HAP-1 (cell line): Measurements from ENCODE around the gene RASGEF1B.

Source experiments
- DNase-seq, 2 experiments: peaks; one replicate each; pipeline ENCODE4 v3.0.0-alpha.2; 2016 to 2020; ENCODE audit warnings: low spot score in 2 of 2
- H3K27me3 ChIP-seq: fragments of 250-450 bp; sonication (Bioruptor Pico); 2 replicates; pipeline ENCODE4 v1.5.1; 2020; ENCODE audit warnings: low read depth, mild to moderate bottlenecking, moderate library complexity
- H3K36me3 ChIP-seq: fragments of 250-450 bp; sonication (Bioruptor Pico); replicated peaks from 2 replicates; pipeline ENCODE4 v1.5.1; 2020; ENCODE audit warnings: mild to moderate bottlenecking
- H3K4me1 ChIP-seq: fragments of 250-450 bp; sonication (Bioruptor Pico); 2 replicates; pipeline ENCODE4 v1.5.1; 2020; ENCODE audit warnings: mild to moderate bottlenecking
- H3K4me3 ChIP-seq: fragments of 250-450 bp; sonication (Bioruptor Pico); 2 replicates; pipeline ENCODE4 v1.5.1; 2020; ENCODE audit warnings: mild to moderate bottlenecking, moderate library complexity
- H3K9me3 ChIP-seq: fragments of 250-450 bp; sonication (Bioruptor Pico); 2 replicates; pipeline ENCODE4 v1.5.1; 2020; ENCODE audit warnings: mild to moderate bottlenecking, moderate library complexity
- in situ Hi-C: fragments of 300-500 bp; cut with MboI; formaldehyde crosslinking; loops from 3 replicates; pipeline ENCODE4 v1.14.3; 2020; ENCODE audit warnings: low sequenced_read_pairs, inconsistent platforms, mixed read lengths

The RASGEF1B gene

GRCh38 chr4:81447566-81448229 is 24.0 kb downstream of the RASGEF1B start:
- Histone ChIP-seq H3K36me3 (no peaks in the 10 kb centered on the region), H3K9me3 (no peaks in the 10 kb centered on the region; the same call in 1 of the 2 replicates), H3K4me3 (no peak overlapping the region), H3K4me1 (no peaks in the 10 kb centered on the region), H3K27me3 (no peaks in the 10 kb centered on the region)
- no peak for DNase-seq
- in situ Hi-C loops = no loop called here

DNA sequence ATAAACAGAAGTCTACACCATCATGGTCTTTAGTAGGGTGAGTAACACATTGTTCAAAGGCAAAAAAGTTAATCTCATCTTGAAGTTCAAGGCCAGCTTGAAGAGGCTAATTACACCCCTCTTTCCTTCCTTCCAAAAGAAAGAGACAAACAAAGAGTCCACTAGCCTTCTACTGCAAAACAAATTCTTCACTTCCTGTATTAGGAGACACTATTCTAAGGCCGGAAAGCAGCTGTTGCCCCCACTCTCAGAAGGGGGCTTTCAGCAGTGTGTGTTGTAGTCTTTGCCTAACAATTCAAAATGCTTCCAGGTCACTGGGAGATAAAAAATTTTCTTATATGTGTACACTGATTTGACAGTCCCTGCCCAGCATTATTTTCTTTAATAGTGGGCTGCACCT is 25.1 kb downstream of the RASGEF1B start:
- Histone ChIP-seq H3K9me3 (no peaks in the 10 kb centered on the region; the same call in 1 of the 2 replicates), H3K4me1 (no peaks in the 10 kb centered on the region), H3K4me3 (no peak overlapping the region), H3K36me3 (no peaks in the 10 kb centered on the region), H3K27me3 (no peaks in the 10 kb centered on the region)
- in situ Hi-C loops = no loop called here
- no peak for DNase-seq

GRCh38 chr4:81445196-81445595 is 26.5 kb downstream of the RASGEF1B start:
- DNase-seq = no peak
- Histone ChIP-seq H3K4me1 (no peaks in the 10 kb centered on the region), H3K4me3 (no peak overlapping the region), H3K27me3 (no peaks in the 10 kb centered on the region), H3K9me3 (no peaks in the 10 kb centered on the region; the same call in 1 of the 2 replicates), H3K36me3 (no peaks in the 10 kb centered on the region)
- in situ Hi-C loops = no loop called here

- Histone ChIP-seq H3K4me3 (no peak overlapping the region), H3K9me3 (no peaks in the 10 kb centered on the region; the same call in 1 of the 2 replicates), H3K36me3 (no peaks in the 10 kb centered on the region), H3K27me3 (no peaks in the 10 kb centered on the region), H3K4me1 (no peaks in the 10 kb centered on the region)
- DNase-seq = no peak
- in situ Hi-C loops = no loop called here
Observed at GRCh38 chr4:81442484-81443085, 29.1 kb downstream of the RASGEF1B start.

DNA sequence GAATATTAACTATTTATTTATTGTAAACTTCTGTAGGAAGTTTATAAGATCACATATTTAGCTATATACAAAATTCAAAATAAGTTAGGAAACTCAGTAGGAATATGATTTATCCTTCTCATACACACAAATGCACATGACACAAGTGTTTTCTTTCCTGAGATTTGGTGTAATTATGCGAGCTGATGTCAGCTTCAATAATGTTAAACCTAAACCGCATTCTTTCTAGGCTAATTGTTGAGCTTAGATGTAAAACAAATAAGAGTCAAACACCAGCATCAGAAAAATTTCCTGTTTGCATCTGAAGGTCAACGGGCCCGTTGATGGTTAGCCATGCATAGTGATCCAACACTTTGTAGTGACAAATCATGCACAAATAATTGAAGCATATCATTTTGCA is 30.8 kb downstream of the RASGEF1B start:
- Histone ChIP-seq H3K9me3 (no peaks in the 10 kb centered on the region; the same call in 1 of the 2 replicates), H3K27me3 (no peaks in the 10 kb centered on the region), H3K36me3 (no peaks in the 10 kb centered on the region), H3K4me3 (no peak overlapping the region), H3K4me1 (no peaks in the 10 kb centered on the region)
- in situ Hi-C loops = no loop called here
- DNase-seq = no peak

DNA sequence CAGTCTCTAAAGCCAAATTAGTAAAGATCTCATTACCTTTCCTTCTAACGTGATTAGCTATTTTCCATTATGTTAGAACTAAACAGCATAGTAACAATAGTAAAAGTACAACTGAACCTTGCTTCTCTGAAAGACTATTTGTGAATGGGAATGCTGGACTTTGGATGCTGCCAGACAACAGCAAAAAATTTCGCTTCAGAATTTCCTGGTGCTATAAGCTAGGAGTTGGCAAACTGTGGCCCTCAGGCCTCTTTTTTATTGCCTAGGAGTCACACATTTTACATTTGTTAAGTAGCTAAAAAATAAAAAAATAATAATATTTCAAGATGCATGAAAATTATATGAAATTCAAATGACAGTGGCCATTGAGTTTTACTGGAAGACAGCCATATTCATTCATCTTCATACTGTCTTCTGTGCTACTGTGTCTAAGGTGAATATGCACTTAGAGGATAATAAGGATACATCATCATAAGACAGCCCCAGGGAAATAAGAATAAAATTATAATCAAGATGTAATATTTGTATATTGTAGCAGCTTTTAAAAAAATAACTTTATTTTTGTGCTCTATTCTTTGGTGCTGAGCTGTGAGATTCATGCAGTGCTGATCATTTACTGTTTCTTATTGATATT is 34.6 kb downstream of the RASGEF1B start:
- Histone ChIP-seq H3K4me1 (no peaks in the 10 kb centered on the region), H3K36me3 (no peaks in the 10 kb centered on the region), H3K9me3 (no peaks in the 10 kb centered on the region), H3K27me3 (no peaks in the 10 kb centered on the region), H3K4me3 (no peak overlapping the region)
- DNase-seq = no peak
- in situ Hi-C loops = no loop called here

DNA sequence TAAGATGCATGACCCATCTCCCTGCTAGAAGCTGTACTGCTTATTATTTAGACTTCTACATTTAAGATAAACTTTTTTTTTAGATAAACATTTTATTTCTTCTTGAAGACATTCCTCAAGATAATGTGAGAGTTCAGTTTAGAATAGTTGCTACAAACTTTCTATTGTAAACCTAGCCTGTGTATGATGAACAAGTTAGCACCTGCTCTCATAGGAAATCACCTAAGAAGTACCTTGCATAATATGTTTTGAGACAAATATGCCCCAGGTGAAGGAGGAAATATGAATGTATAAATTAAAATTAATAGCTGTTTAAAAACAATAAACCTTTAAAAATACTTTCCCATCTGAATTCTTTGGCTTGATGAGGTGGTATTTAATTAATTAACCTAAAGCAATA is 35.6 kb downstream of the RASGEF1B start:
- Histone ChIP-seq H3K27me3 (no peaks in the 10 kb centered on the region), H3K9me3 (no peaks in the 10 kb centered on the region), H3K36me3 (no peaks in the 10 kb centered on the region), H3K4me3 (no peak overlapping the region), H3K4me1 (no peaks in the 10 kb centered on the region)
- DNase-seq = no peak
- in situ Hi-C loops = no loop called here

DNA sequence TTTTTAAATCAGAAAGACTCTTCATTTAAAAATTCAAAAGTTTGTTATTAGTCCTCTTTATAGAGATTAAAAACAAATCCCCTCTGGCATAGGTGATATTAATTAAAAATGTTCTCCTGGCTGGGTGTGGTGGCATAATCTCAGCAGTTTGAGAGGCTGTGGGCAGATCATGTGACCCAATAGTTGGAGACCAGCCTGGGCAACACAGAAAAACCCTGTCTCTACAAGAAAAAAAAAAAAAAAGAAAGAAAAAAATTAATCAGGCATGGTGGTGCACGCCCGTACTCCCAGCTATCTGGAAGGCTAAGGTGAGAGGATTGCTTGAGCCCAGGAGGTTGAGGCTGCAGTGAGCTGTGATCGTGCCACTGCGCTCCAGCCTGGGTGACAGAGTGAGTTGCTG is 38.9 kb downstream of the RASGEF1B start:
- H3K36me3 ChIP-seq = no peaks in the 10 kb centered on the region
- no peak overlapping the region for H3K4me3 ChIP-seq
- H3K4me1 ChIP-seq = no peaks in the 10 kb centered on the region
- H3K9me3 ChIP-seq = no peaks in the 10 kb centered on the region
- in situ Hi-C loops = no loop called here
- no peak for DNase-seq
- H3K27me3 ChIP-seq = no peaks in the 10 kb centered on the region

- in situ Hi-C loops = no loop called here
Observed at GRCh38 chr4:81431971-81432370, 39.7 kb downstream of the RASGEF1B start.

DNA sequence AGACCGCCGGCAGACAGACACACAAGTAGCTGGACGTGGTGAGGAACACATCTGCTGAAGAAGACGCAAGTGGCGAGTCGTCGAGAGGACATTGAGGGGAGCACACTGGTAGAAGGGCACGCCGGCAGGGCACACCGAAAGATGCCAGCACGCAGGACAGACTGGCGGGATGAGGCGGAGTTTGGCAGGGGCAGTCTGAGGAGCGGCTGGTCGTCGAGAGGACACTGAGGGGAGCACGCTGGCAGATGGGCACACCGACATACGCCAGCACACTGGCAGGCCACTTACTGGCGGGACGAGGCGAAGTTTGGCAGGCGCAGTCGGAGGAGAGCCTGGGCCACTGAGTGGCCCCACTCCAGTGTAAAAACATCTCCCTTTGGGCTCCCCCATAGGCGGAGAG is 42.1 kb downstream of the RASGEF1B start:
- Histone ChIP-seq H3K4me3 (no peak overlapping the region), H3K27me3 (no peaks in the 10 kb centered on the region), H3K4me1 (no peaks in the 10 kb centered on the region), H3K9me3 (no peaks in the 10 kb centered on the region), H3K36me3 (no peaks in the 10 kb centered on the region)
- in situ Hi-C loops = no loop called here
- DNase-seq = no peak

More at GRCh38 chr4:81431971-81432370, 39.7 kb downstream of the RASGEF1B start:
- no peak for DNase-seq
- no peaks in the 10 kb centered on the region for H3K9me3 ChIP-seq
- no peaks in the 10 kb centered on the region for H3K4me1 ChIP-seq
- H3K27me3 ChIP-seq = no peaks in the 10 kb centered on the region
- H3K36me3 ChIP-seq = no peaks in the 10 kb centered on the region
- H3K4me3 ChIP-seq = no peak overlapping the region

DNA sequence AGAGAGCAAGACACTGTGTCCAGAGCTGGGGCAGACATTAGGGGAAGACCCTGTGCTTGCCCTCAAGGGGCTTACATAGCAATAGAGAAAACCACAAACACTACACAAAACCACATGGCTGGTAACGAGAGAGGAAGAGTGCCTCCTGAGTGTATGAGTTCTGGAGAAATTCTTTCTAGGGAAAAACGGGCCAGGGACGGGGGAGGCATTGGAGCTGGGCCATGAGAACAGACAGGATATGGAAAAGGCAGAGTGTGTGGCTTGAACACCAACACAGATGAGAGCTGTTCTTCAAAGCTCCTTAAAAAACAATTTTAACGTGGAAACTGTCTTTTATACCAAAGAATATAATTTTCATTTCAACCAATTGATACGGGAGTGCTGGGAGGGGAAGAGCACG is 42.7 kb downstream of the RASGEF1B start:
- Histone ChIP-seq H3K4me3 (no peak overlapping the region), H3K27me3 (no peaks in the 10 kb centered on the region), H3K4me1 (no peaks in the 10 kb centered on the region), H3K9me3 (no peaks in the 10 kb centered on the region), H3K36me3 (no peaks in the 10 kb centered on the region)
- DNase-seq = no peak
- in situ Hi-C loops = no loop called here

DNA sequence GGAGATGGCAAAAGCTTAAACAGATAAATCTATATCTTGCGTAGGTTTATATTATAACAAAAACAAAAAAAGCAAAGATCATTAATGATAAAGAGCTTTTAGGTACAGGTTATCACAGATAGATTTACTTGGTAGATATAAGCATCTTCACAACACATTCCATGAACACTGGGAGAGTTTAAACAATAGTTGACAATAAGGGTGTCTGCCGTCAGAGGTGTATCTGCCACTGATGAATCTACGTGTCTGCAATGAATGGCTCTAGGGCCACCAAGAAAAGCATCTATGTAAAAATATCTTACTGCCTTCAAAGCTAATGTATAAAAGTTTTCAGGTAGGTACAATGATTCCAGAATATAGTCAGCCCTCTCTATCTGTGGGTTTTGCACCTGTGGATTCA is 43.7 kb downstream of the RASGEF1B start:
- no peak for DNase-seq
- Histone ChIP-seq H3K4me3 (no peak overlapping the region), H3K36me3 (no peaks in the 10 kb centered on the region), H3K9me3 (no peaks in the 10 kb centered on the region), H3K27me3 (no peaks in the 10 kb centered on the region), H3K4me1 (no peaks in the 10 kb centered on the region)
- in situ Hi-C loops = no loop called here

- no peaks in the 10 kb centered on the region for H3K9me3 ChIP-seq
- no peak for DNase-seq
- in situ Hi-C loops = no loop called here
Observed at GRCh38 chr4:81427344-81427821, 44.3 kb downstream of the RASGEF1B start.

DNA sequence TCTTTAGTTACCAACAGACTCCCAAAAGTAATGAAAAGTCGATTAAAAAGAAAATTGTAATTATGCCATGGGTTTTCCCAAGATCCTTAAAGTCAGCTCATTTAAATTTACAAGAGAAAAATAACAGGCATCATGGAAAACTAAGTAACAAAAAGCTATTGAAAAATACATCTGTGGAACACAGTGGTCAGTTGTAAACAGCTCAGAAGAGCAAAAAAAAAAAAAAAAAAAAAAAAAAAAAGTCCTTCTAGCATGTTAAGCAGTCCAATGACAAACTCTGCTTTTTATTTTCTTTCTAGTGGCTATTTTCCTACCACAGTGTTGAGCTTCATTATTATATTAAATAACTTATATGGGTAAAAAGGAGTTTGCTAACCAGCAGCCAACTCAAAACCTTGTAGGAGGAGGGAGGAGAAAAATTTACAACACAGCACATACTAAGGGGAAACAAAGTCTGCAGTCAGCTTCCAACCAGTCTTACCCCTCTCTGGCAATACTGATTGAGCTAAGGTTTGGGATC is 44.9 kb downstream of the RASGEF1B start:
- no peak for DNase-seq
- H3K4me1 ChIP-seq = no peaks in the 10 kb centered on the region
- H3K4me3 ChIP-seq = no peak overlapping the region
- no peaks in the 10 kb centered on the region for H3K27me3 ChIP-seq
- in situ Hi-C loops = no loop called here
- no peaks in the 10 kb centered on the region for H3K36me3 ChIP-seq
- H3K9me3 ChIP-seq = no peaks in the 10 kb centered on the region

More at GRCh38 chr4:81427344-81427821, 44.3 kb downstream of the RASGEF1B start:
- no peaks in the 10 kb centered on the region for H3K27me3 ChIP-seq
- no peaks in the 10 kb centered on the region for H3K36me3 ChIP-seq
- no peaks in the 10 kb centered on the region for H3K4me1 ChIP-seq
- no peak overlapping the region for H3K4me3 ChIP-seq
